Mesenchymal stem cell (in vitro differentiated cells and primary cell): Measurements from ENCODE around the gene CFB.
"Not testable (repeated sequence)": the region's sequence is repeated elsewhere in the genome, so short reads cannot be mapped to it uniquely, and the experiment has no call there.

Source experiments
- DNase-seq: peaks from one replicate; pipeline ENCODE4 v3.0.0-alpha.2; 2013
- H2AFZ ChIP-seq: one replicate; pipeline ENCODE4 v1.6.1; 2013; ENCODE audit warnings: low read depth, mild to moderate bottlenecking, control low read depth, inconsistent platforms, low read length, moderate library complexity
- H2AK5ac ChIP-seq: 2 replicates; pipeline ENCODE4 v1.6.1; 2013; ENCODE audit warnings: low read length, moderate library complexity, mild to moderate bottlenecking, inconsistent platforms; ENCODE audit not compliant: severe bottlenecking
- H2BK120ac ChIP-seq: one replicate; pipeline ENCODE4 v1.6.1; 2013; ENCODE audit warnings: low read depth, mild to moderate bottlenecking, inconsistent platforms, low read length, moderate library complexity
- H2BK12ac ChIP-seq, 2 experiments: one replicate each; pipeline ENCODE4 v1.6.1; 2013; ENCODE audit warnings: inconsistent platforms in 2 of 2, low read length in 2 of 2, mild to moderate bottlenecking in 2 of 2, moderate library complexity in 2 of 2, control low read depth in 1 of 2
- H2BK15ac ChIP-seq: one replicate; pipeline ENCODE4 v1.6.1; 2013; ENCODE audit warnings: mild to moderate bottlenecking, low read depth, inconsistent platforms; ENCODE audit not compliant: poor library complexity, severe bottlenecking
- H2BK5ac ChIP-seq: 2 replicates; pipeline ENCODE4 v1.6.1; 2013; ENCODE audit warnings: low read depth, mild to moderate bottlenecking, low read length, control low read depth, inconsistent platforms; ENCODE audit not compliant: poor library complexity, severe bottlenecking
- H3K14ac ChIP-seq, 2 experiments: one replicate each; pipeline ENCODE4 v1.6.1; 2013; ENCODE audit warnings: inconsistent platforms in 2 of 2, low read length in 2 of 2, control low read depth in 1 of 2, mild to moderate bottlenecking in 1 of 2, moderate library complexity in 1 of 2
- H3K18ac ChIP-seq, 2 experiments: one replicate each; pipeline ENCODE4 v1.6.1; 2013; ENCODE audit warnings: inconsistent platforms in 2 of 2, low read length in 2 of 2, control low read depth in 1 of 2, low read depth in 1 of 2, mild to moderate bottlenecking in 1 of 2
- H3K23ac ChIP-seq, 2 experiments: one replicate each; pipeline ENCODE4 v1.6.1; 2013; ENCODE audit warnings: inconsistent platforms in 2 of 2, low read length in 2 of 2, mild to moderate bottlenecking in 2 of 2, moderate library complexity in 2 of 2, control low read depth in 1 of 2
- H3K27ac ChIP-seq: 2 replicates; pipeline ENCODE4 v1.5.1; 2013; ENCODE audit warnings: mild to moderate bottlenecking, moderate library complexity, low read length, control low read depth, inconsistent platforms; ENCODE audit not compliant: poor library complexity, severe bottlenecking
- H3K27me3 ChIP-seq, 2 experiments: 2 replicates each; pipeline versions ENCODE4 v1.6.1 to v1.7.0; 2013; ENCODE audit warnings: low read length in 2 of 2, mild to moderate bottlenecking in 2 of 2, moderate library complexity in 2 of 2, control low read depth in 1 of 2, inconsistent platforms in 1 of 2; ENCODE audit not compliant: control insufficient read depth in 1 of 2, insufficient read depth in 1 of 2
- H3K36me3 ChIP-seq, 2 experiments: 2 replicates each; pipeline versions ENCODE4 v1.6.1 to v1.7.0; 2013; ENCODE audit warnings: low read length in 2 of 2, control low read depth in 1 of 2, inconsistent platforms in 1 of 2, low read depth in 1 of 2, mild to moderate bottlenecking in 1 of 2; ENCODE audit not compliant: insufficient read depth in 2 of 2, control insufficient read depth in 1 of 2
- H3K4ac ChIP-seq, 2 experiments: one replicate each; pipeline ENCODE4 v1.6.1; 2013; ENCODE audit warnings: inconsistent platforms in 2 of 2, low read length in 2 of 2, mild to moderate bottlenecking in 2 of 2, moderate library complexity in 2 of 2, control low read depth in 1 of 2, low read depth in 1 of 2
- H3K4me1 ChIP-seq: 2 replicates; pipeline ENCODE4 v1.6.1; 2013; ENCODE audit warnings: low read depth, low read length, control low read depth; ENCODE audit not compliant: control insufficient read depth, insufficient read depth
- H3K4me2 ChIP-seq: 2 replicates; pipeline ENCODE4 v1.6.1; 2013; ENCODE audit warnings: low read length, mild to moderate bottlenecking, inconsistent platforms; ENCODE audit not compliant: poor library complexity, severe bottlenecking
- H3K4me3 ChIP-seq, 2 experiments: 2 replicates each; pipeline versions ENCODE4 v1.5.1 to v1.7.0; 2013; ENCODE audit warnings: low read length in 2 of 2, mild to moderate bottlenecking in 2 of 2, control low read depth in 1 of 2, low read depth in 1 of 2; ENCODE audit not compliant: insufficient read depth in 1 of 2
- H3K79me1 ChIP-seq: replicated peaks from 2 replicates; pipeline ENCODE4 v1.6.1; 2013; ENCODE audit warnings: mild to moderate bottlenecking, control low read depth, low read length, inconsistent platforms; ENCODE audit not compliant: poor library complexity, severe bottlenecking
- H3K9ac ChIP-seq: 2 replicates; pipeline ENCODE4 v1.7.0; 2013; ENCODE audit warnings: mild to moderate bottlenecking, low read length, moderate library complexity
- H3K9me3 ChIP-seq: 2 replicates; pipeline ENCODE4 v1.7.0; 2013; ENCODE audit warnings: mild to moderate bottlenecking, low read length; ENCODE audit not compliant: control insufficient read depth
- H4K8ac ChIP-seq: one replicate; pipeline ENCODE4 v1.6.1; 2013; ENCODE audit warnings: inconsistent platforms, mild to moderate bottlenecking, low read length, moderate library complexity
- H4K91ac ChIP-seq: one replicate; pipeline ENCODE4 v1.6.1; 2013; ENCODE audit warnings: mild to moderate bottlenecking, low read length, inconsistent platforms
- WGBS: methylation state at CpG from one replicate; pipeline ENCODE4 v1.1.7; 2013; ENCODE audit warnings: mixed read lengths; 5-methylcytosine and 5-hydroxymethylcytosine counted together

The CFB gene

DNA sequence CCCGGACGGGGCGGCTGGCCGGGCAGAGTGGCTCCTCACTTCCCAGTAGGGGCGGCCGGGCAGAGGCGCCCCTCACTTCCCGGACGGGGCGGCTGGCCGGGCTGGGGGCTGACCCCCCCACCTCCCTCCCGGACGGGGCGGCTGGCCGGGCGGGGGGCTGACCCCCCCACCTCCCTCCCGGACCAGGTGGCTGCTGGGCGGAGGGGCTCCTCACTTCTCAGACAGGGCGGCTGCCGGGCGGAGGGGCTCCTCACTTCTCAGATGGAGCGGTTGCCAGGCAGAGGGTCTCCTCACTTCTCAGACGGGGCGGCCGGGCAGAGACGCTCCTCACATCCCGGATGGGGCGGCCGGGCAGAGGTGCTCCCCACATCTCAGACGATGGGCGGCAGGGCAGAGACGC is 13.8 kb upstream of the CFB start:
- not testable (repeated sequence) for H2BK120ac ChIP-seq, H3K4me3 ChIP-seq, H4K91ac ChIP-seq, H3K79me1 ChIP-seq, H2AK5ac ChIP-seq, H3K9ac ChIP-seq, H3K27ac ChIP-seq, H2AFZ ChIP-seq, H3K4me2 ChIP-seq, H3K4me1 ChIP-seq, H2BK12ac ChIP-seq, H3K14ac ChIP-seq, H3K4ac ChIP-seq, H2BK5ac ChIP-seq, H3K36me3 ChIP-seq, H2BK15ac ChIP-seq, H4K8ac ChIP-seq, H3K18ac ChIP-seq, H3K23ac ChIP-seq, H3K9me3 ChIP-seq, DNase-seq
- WGBS: 96% methylated on average over 8 of the region's 32 CpGs
- peaks cover 0 to 29% of the 10 kb centered on the region in 2 experiments for H3K27me3 ChIP-seq

DNA sequence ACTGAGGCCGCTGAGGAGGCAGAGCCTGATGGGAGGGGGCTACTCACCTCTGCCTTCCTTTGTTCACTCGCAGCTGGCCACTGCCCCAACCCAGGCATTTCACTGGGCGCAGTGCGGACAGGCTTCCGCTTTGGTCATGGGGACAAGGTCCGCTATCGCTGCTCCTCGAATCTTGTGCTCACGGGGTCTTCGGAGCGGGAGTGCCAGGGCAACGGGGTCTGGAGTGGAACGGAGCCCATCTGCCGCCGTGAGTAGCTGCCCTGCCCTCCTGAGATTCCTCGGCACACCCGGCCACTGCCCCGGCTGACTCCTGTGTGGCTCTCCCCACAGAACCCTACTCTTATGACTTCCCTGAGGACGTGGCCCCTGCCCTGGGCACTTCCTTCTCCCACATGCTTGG is 12.4 kb upstream of the CFB start:
- H3K79me1 ChIP-seq: no peaks in the 10 kb centered on the region
- no peaks in the 10 kb centered on the region for H3K9me3 ChIP-seq
- no peaks in the 10 kb centered on the region for H3K4me1 ChIP-seq
- no peak for DNase-seq
- no peak overlapping the region for H3K23ac ChIP-seq
- H2AK5ac ChIP-seq: no peak overlapping the region
- no peak overlapping the region for H2AFZ ChIP-seq
- H3K4ac ChIP-seq: no peak overlapping the region
- H3K4me2 ChIP-seq: no peak overlapping the region
- H3K18ac ChIP-seq: no peak overlapping the region
- H2BK15ac ChIP-seq: no peak overlapping the region
- H3K27me3 ChIP-seq: peaks cover 0 to 16% of the 10 kb centered on the region in 2 experiments
- H3K27ac ChIP-seq: no peak overlapping the region
- H2BK12ac ChIP-seq: no peak overlapping the region
- H2BK5ac ChIP-seq: no peak overlapping the region
- H3K9ac ChIP-seq: no peak overlapping the region
- H3K4me3 ChIP-seq: no peak overlapping the region
- no peak overlapping the region for H4K91ac ChIP-seq
- no peaks in the 10 kb centered on the region for H3K36me3 ChIP-seq
- no peak overlapping the region for H3K14ac ChIP-seq
- no peak overlapping the region for H4K8ac ChIP-seq
- 92% methylated on average over 16 of the region's 19 CpGs for WGBS
- H2BK120ac ChIP-seq: no peak overlapping the region

DNA sequence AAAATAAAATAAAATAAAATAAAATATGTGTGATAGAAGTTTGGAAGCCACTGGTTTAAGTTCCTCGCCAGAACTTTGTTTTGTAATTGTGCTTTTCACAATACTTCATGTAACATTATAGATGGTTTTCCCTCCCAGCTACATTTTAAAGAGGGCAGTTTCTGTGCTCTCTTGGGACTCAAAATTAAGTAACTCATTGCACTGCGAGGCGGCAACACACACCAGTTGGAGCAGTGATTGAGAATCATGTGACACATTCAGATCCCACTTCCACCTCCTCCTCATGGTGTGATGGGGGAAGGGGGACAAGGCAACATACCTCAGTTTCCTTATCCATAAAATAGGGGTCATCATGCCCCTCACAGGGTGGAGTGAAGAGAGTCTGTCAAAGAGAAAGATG is 10.9 kb upstream of the CFB start:
- Histone ChIP-seq H3K14ac (no peak overlapping the region), H3K4me2 (no peak overlapping the region), H3K18ac (no peak overlapping the region), H3K4me1 (peaks cover under 1% of the 10 kb centered on the region), H2BK12ac (no peak overlapping the region), H3K9me3 (no peaks in the 10 kb centered on the region), H3K36me3 (peaks cover 0 to 7% of the 10 kb centered on the region in 2 experiments), H3K4ac (no peak overlapping the region), H3K9ac (no peak overlapping the region), H2BK15ac (no peak overlapping the region), H3K4me3 (no peak overlapping the region), H3K79me1 (no peaks in the 10 kb centered on the region), H2BK120ac (no peak overlapping the region), H3K27ac (no peak overlapping the region), H4K91ac (no peak overlapping the region), H2AK5ac (no peak overlapping the region), H3K23ac (no peak overlapping the region), H2AFZ (no peak overlapping the region), H2BK5ac (no peak overlapping the region), H3K27me3 (peaks cover 0 to 19% of the 10 kb centered on the region in 2 experiments), H4K8ac (no peak overlapping the region)
- no peak for DNase-seq
- no CpG with 5 or more reads among the region's 3 CpGs for WGBS

DNA sequence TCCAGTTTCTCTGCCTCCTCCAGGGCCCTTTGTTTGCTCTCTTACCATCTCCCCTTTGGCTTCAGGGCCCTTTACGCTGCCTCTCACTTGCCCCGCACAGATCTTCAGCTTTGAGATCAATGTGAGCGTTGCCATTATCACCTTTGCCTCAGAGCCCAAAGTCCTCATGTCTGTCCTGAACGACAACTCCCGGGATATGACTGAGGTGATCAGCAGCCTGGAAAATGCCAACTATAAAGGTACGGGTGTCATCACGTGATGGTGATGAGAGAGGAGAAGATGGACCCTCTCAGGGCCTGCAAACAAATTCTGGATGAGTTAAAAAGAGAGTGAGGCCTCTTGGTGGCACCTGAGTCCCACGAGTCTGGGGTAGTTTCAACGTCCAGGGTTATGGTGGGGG is 10.1 kb upstream of the CFB start:
- H2BK5ac ChIP-seq: no peak overlapping the region
- H2BK12ac ChIP-seq: no peak overlapping the region
- H3K4ac ChIP-seq: no peak overlapping the region
- no peak overlapping the region for H3K14ac ChIP-seq
- H3K27me3 ChIP-seq: peaks cover 0 to 19% of the 10 kb centered on the region in 2 experiments
- no peak overlapping the region for H3K18ac ChIP-seq
- no peak overlapping the region for H3K9ac ChIP-seq
- no peak overlapping the region for H4K91ac ChIP-seq
- H4K8ac ChIP-seq: no peak overlapping the region
- no peak overlapping the region for H3K27ac ChIP-seq
- no peaks in the 10 kb centered on the region for H3K9me3 ChIP-seq
- H3K36me3 ChIP-seq: peaks cover 0 to 7% of the 10 kb centered on the region in 2 experiments
- no peak overlapping the region for H3K4me2 ChIP-seq
- 85% methylated on average over 9 of the region's 9 CpGs for WGBS
- no peak overlapping the region for H2AFZ ChIP-seq
- DNase-seq: no peak
- no peak overlapping the region for H2BK120ac ChIP-seq
- no peaks in the 10 kb centered on the region for H3K79me1 ChIP-seq
- no peak overlapping the region for H2AK5ac ChIP-seq
- H3K4me1 ChIP-seq: peaks cover 3% of the 10 kb centered on the region
- no peak overlapping the region for H3K4me3 ChIP-seq
- H3K23ac ChIP-seq: no peak overlapping the region
- no peak overlapping the region for H2BK15ac ChIP-seq
